ENCODE results near the gene ACTR6.

ACTR6 gene

DNA sequence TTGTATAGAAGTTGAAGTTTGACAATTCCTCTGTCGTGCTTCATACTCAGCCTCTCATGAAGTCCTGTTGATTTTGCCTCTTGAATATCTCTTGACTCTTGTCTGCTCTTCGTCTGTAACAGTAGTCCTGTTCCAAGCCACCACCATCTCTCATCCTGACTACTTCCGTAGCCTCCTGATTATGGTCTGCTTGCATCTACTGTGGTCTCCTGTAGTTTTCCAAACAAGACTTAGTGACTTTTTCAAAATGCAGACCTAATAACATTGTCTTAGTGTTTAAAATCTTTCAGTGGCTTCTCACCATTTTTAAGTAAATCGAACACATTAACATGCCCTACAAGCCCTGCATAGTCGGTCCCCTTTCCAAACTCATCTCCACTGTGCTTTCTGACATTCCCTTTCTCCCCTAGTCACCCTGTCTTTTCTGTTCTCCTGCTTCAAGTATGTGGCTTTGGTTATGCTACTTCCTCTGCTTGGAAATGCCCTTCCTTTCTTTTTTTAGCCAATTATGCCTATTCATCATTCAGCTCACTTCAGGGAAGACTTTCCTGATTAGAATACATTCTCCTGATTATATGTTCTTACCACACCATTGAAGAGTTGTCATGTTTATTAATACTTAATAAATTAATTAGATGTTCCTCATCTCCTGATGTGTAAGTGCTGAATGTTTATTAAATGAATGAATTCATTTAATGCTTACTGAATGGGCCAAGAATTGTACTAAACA lies 68.4 kb downstream of the ACTR6 start:
- no peak for DNase-seq

DNA sequence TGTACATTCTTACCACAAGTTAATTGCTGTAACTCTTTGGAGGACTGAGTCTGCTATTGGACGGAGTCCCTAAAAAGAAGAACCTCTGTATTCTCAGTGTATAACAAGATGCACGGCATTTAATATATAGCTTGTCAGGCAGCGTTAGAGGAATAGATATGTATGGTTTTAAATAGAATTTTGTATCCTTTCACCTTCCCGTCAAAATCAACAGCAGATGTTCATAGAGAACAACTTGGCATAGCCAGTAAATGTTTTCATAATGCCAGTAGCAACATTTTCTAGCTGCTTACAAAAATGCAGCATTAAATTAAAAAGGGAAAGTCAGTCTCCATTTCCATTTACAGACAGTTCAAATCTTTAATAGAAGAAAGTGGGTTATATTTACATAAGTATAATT lies 73.2 kb downstream of the ACTR6 start:
- peak; percentile 40 for DNase-seq
